WTC11 (cell line): ENCODE data around the gene DPEP2.

Experiments used
- ATF2 ChIP-seq: sonication (generic); formaldehyde crosslinking; IDR thresholded peaks from 2 replicates; pipeline ENCODE4 v1.8.1; 2022; ENCODE audit warnings: low read depth, missing genetic modification reagents, borderline replicate concordance
- CTCF ChIP-seq: fragments of 200-600 bp; IDR thresholded peaks from 2 replicates; pipeline ENCODE4 v1.8.0; 2022; ENCODE audit warnings: antibody characterized with exemption
- ESRRA ChIP-seq: sonication (generic); formaldehyde crosslinking; IDR thresholded peaks from 2 replicates; pipeline ENCODE4 v1.8.1; 2022; ENCODE audit warnings: mild to moderate bottlenecking, missing genetic modification reagents, borderline replicate concordance
- GTF2I ChIP-seq: fragments of 250-450 bp; sonication (Bioruptor Pico); conservative IDR thresholded peaks from 2 replicates; pipeline ENCODE4 v1.4.0; 2021; ENCODE audit warnings: mild to moderate bottlenecking
- HMGA2 ChIP-seq: fragments of 250-450 bp; sonication (Bioruptor Pico); IDR thresholded peaks from 2 replicates; pipeline ENCODE4 v1.4.0; 2021; ENCODE audit warnings: mild to moderate bottlenecking, moderate library complexity
- MAX ChIP-seq: sonication (generic); formaldehyde crosslinking; IDR thresholded peaks from 2 replicates; pipeline ENCODE4 v1.8.0; 2022; ENCODE audit warnings: mild to moderate bottlenecking, missing genetic modification reagents
- SP1 ChIP-seq: sonication (generic); formaldehyde crosslinking; conservative IDR thresholded peaks from 2 replicates; pipeline ENCODE4 v1.8.1; 2022; ENCODE audit warnings: missing genetic modification reagents
- TEAD4 ChIP-seq: sonication (generic); formaldehyde crosslinking; IDR thresholded peaks from 2 replicates; pipeline ENCODE4 v1.8.0; 2022; ENCODE audit warnings: mild to moderate bottlenecking, missing genetic modification reagents
- ZMAT4 ChIP-seq: fragments of 250-450 bp; sonication (Bioruptor Pico); IDR thresholded peaks from 2 replicates; pipeline ENCODE4 v1.9.0; 2021; ENCODE audit warnings: mild to moderate bottlenecking
- ZNF263 ChIP-seq: sonication (generic); formaldehyde crosslinking; IDR thresholded peaks from 2 replicates; pipeline ENCODE4 v1.8.1; 2022; ENCODE audit warnings: low read depth, mild to moderate bottlenecking, moderate library complexity, missing genetic modification reagents
- ZNF317 ChIP-seq: sonication (generic); formaldehyde crosslinking; IDR thresholded peaks from 2 replicates; pipeline ENCODE4 v1.8.1; 2023; ENCODE audit warnings: low read depth, mild to moderate bottlenecking, moderate library complexity, missing genetic modification reagents, borderline replicate concordance

GRCh38 chr16:68015681-68016080 lies 16.4 kb upstream of the DPEP2 start, which contains the start of gene DPEP2NB:
- no peak for TF ChIP-seq MAX (CRISPR knock-in tag)
- TF ChIP-seq SP1 (CRISPR knock-in tag), result no peak
- no peak for TF ChIP-seq ATF2 (CRISPR knock-in tag)
- no peak for TF ChIP-seq HMGA2 (CRISPR knock-in tag)
- TF ChIP-seq GTF2I, result no peak
- TF ChIP-seq CTCF, result no peak
- no peak for TF ChIP-seq ZMAT4 (CRISPR knock-in tag)
- no peak for TF ChIP-seq ESRRA (CRISPR knock-in tag)
- TF ChIP-seq ZNF263 (CRISPR knock-in tag), result no peak
- TF ChIP-seq TEAD4 (CRISPR knock-in tag), result no peak
- no peak for TF ChIP-seq ZNF317 (CRISPR knock-in tag)
